Measurements from ENCODE around the gene LRRC72.
"Not testable (repeated sequence)": the region's sequence is repeated elsewhere in the genome, so short reads cannot be mapped to it uniquely, and the experiment has no call there.

LRRC72 gene

DNA sequence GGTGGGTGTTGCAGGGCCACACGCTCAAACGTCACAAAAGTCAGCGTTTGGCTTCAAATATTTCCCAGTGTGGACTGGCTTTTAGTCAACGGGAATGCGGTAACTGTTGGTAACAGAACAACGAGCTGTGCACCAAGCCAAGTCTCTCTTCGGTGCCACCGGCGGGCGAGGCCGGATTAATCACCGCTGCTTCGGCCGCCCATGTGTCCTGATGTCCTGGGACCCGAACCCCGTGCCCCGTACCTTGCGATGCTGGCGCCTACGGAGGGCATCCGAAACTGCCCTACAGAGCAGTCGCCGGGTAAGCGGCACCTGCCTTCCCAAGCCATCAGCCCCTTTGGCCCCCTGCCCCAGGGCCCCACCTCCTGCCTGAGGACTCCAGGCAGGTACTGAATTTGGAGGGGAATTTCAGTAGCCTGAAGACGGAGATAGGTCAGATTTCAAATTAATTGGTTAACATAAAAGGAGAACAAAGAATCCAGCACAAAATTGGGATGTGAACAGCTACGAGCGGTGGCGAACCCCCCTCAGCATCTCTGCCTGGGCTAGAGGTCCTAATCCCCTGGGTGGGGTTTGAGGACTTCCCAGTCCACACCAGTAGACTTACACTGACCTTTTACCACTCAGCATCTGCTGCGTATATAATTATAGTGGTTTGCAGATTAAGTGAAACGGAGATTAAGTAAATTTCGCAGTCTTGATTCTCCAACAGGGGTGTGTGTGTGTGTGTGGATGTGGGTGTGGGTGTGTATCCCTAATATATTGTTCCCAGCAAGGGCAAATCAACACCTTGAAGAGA lies at the start of gene LRRC72:
TSS of gene LRRC72 (plus strand) at position 84 of the 799 bp plus-strand sequence. CDS start at position 212, 128 bp downstream.
- no peak for DNase-seq

- DNase-seq: no peak
Observed at GRCh38 chr7:16479161-16479560, 47.5 kb upstream of the LRRC72 start.

- no peak for DNase-seq
Observed at GRCh38 chr7:16479591-16479990, 47.0 kb upstream of the LRRC72 start.

DNA sequence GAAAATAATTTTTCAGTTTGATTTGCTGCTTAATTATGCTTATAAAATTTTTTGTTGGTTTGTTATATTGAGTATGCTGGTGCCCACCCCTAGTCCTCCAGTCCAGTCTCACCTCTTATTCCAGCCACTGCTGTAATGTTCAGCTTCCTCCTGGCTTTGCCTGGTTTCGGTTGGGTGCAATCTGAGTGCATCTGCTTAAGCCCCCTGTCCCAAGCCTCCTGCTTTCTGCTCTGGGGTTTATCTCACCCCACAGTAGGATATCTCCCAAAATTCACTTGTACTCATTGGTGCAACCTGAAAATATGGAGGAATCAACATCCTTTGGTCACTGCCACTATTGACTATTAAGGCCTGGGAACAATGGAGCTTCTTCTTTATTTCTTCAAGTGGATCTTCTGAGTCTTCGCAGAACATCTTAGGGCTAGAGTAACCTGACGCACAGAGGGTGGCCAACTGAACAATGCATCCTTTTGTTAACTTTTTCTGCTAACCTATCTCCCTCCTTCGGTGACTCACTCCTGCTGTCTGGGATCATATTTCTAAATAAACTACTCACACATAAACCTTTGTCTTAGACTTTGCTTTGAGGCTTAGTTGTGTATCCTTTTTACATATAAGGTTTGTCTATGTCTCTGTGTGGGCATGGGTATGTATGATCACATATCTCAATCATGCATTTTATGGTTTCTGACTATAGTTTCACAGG lies 42.0 kb upstream of the LRRC72 start:
- DNase-seq: no peak

DNA sequence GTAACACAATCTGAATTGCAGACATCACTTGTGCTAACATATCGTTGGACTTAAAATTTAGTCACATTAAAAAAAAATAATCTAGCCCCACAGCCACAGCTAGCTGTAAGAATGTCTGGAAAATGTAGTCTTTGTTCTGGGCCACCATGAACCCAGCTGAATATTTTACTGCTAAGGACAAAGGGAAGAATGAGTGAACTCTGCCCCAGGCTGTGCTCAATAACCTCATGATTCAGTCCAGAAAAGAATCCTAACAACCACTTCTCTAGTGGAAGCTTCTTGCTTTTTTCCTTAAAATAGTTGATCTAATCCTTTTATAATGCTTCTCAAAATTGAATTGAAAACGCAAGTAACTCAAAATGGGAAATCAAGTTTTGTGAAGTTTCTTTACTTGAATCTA lies 35.5 kb upstream of the LRRC72 start:
- no peak for DNase-seq

DNA sequence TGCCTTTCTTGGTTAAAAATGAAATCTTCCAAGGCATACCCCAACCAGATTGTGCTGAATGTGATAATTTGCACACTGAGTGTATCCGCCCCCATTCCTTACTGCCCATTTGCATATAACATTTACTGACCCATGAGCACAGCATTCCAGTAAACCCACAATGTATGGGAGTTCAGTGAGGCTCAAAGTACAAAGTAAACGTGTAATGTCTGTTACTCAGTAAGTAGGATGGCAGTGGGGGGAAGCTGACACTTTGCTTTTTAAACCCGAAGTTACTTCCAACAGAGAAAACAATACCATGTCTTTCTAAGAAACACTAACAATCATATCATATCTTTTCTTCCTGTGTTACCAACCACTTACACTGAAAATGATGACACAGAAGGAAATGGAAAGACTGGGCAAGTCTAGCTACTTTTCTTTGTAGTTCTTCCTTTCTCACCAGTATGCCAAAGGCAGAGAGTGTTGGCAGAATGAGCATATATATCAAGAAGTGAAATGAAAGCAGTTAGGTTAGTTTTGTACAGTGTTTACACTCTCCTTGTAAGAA lies 34.0 kb upstream of the LRRC72 start:
- no peak for DNase-seq

- no peak for DNase-seq
Observed at GRCh38 chr7:16493266-16493665, 33.4 kb upstream of the LRRC72 start.

DNA sequence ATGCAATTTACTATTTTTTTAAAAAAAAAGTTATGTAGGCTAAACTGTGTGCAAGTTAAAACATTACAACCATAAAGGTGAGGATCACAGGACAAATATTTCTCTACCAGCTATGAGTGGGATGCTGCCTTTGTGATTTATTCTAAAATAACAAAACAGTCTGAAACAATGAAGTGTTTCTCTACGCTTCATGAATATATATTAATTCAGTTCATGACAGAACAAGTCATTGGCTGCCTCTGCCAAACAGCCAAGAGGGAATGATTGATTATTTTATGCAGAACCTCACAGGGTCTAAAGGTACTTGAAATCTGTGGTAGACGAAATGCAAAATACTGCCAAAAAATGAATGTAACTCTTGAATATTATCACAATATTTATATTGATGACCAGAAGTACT lies 32.1 kb upstream of the LRRC72 start:
- no peak for DNase-seq

DNA sequence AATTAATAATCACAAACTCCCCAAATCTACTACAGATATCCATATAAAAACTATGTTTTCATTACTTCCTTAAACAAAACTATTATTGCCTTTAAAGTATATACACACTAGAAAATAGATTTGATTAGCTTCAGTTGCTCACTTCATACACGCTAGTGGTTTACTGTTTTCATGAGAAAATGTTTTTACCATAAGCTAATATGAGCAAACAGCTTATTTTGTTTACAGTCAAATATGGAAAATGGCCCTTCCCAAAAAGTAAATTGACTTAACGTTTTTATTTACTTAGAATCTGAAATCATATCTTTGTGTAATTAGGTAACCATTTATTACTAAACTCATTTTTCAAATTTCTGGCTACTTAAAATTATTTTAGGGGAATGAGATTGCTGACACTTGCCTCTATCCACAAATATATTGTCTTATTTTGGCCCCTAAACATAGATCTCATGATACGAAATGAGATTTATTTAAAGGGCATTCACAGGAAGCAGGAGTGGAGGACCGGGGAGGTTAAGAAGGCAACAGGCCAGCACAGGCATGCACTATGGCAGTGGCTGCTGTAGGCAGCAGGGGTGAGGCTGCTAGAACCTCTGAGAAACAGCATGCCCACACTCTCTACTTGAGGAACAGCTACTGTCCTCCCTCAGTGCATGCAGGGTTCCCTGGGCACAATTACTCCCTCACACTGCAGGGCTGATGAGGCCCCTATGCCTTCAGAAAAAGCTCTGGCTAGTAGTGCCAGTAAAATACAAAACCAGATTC lies 31.5 kb upstream of the LRRC72 start:
- DNase-seq: no peak

DNA sequence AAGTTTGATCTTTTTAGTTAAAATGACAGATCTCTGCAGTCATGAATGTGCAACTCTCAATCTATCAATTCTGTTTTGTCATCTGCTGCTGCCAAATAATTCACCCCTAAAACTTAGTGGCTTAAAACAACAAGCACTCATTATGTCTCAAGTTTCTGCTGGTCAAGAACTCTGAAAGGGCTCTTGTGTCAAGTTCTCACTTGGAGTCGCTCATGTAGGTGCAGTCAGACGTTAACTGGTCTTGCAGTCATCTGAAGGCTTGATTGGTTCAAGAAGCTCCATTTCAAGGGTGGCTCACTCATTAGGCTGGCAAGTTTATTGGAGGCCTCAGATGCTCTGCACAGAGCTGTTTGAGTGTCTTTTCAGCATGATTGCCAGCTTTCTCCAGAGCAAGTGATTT lies 28.5 kb upstream of the LRRC72 start:
- DNase-seq: no peak

DNA sequence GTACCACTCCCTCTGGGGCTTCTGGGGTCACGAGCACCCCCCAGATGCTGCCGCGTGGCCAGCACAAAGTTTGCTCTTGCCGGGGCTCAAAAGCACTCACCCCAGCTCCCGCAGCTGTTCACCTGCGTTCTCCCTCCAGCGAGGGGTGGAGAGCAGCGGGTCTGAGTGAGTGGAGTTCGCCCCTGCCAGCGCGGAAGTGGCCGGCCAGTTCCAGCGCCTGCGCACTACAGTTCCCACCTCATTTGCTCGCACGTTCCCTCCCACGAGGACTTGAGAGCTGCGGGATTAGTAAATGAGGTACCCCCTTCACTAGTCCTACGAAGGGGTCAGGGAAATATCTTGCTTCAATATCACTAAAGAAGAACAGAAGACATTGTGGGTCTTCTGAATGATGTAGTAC lies 24.3 kb upstream of the LRRC72 start:
- DNase-seq: no peak

DNA sequence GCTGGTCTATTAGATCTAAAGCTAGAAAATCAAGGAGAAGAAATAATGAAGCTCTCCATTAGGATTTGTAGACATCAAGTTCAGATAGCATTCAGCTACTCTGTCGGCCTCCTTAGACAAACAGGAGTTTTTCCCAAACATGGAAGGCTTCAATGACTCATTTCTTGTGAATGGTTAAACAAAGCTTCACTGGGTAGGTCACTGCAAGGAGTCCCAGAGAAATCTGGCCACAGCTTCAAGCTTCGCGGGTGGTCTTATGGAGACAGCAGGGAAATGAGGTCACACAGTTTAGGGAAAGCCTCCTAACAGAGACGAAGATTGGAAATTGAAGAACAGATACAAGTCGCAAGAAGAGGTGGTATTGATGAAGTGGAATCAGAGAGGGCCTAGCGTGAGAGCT lies 22.6 kb upstream of the LRRC72 start:
- DNase-seq: no peak

DNA sequence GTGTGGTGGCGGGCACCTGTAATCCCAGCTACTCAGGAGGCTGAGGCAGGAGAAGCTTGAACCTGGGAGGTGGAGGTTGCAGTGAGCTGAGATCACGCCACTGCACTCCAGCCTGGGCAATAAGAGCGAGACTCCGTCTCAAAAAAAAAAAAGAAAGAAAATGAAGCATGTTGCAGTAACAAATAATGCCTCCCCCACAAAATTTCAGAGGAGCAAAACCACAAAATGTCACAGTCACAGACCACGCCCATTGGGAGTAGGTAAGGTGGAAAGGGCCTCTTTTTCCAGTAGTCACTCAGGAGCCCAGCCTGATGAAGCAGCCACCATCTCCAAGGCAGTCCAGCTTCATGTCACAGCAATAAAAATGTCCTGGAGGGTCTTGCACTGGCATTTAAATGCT lies 20.2 kb upstream of the LRRC72 start:
- not testable (repeated sequence) for DNase-seq

DNA sequence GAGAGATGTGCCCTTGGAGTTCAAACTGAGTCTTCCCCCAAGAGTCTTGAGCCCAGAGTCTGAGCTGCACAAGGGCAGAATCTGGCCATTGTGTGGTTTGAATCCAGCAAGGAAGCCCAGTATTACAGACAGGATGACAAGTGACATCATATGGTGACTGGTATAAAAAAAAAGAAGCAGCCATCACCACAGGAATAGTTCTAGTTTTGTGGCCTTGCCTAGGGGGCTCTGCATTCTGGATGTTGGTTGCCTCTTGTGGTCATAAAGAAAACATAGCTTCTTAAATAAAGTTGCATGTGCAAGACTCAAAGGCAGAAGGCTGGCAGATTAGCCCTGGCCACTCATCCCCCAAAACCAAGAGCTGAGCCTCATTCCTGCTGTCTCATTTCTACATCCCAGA lies 16.8 kb upstream of the LRRC72 start:
- DNase-seq: no peak

DNA sequence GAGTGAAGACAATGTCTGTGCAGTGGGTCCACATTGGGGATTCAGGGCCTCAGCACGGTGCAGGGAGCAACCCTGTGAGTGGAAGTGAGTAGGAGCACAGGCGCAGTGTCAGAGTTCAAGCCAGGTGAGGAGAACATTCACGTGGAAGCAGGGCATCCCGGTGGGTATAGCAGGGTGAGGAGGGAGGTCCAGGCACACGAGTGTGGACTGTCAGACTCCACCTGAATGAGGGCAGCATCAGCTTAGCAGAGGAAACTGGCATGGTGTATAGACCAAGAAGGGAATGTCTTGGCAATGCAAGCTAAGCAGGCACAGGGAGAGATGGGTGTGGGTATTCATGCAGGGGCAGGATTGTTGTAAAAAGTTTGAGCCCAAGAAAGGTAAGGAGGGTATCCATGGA lies 15.3 kb upstream of the LRRC72 start:
- no peak for DNase-seq

DNA sequence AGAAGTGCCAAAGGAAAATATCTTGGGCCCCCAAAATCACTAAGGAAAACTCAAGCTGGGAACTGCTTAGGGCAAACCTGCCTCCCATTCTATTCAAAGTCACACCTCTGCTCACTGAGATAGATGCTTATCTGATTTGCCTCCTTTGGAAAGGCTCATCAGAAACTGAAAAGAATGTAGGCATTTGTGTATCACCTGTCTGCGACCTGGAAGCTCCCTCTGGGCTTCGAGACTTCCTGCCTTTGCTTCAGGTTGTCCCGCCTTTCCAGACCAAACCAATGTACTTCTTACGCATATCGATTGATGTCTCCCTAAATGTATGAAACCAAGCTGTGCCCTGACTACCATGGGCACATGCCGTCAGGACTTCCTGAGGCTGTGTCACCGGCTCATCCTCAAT lies 14.5 kb upstream of the LRRC72 start:
- DNase-seq: no peak

DNA sequence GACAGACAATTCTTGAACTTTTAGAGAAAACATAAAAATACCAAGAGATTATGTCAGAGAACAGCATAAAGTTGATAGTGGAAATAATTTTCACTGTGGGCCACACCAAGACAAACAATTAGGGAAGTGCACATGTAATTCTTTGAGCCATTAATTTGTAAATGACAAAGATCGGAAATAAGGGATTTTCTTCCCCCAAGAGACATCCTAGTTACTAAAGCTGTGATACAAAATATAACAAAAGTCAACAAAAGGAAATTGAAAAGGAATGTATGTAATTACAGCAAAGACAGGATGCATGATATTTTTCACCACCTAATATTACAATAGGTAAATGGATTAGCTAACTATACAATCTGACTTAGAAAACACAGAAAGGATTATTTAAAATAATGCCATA lies 12.4 kb upstream of the LRRC72 start:
- DNase-seq: no peak

DNA sequence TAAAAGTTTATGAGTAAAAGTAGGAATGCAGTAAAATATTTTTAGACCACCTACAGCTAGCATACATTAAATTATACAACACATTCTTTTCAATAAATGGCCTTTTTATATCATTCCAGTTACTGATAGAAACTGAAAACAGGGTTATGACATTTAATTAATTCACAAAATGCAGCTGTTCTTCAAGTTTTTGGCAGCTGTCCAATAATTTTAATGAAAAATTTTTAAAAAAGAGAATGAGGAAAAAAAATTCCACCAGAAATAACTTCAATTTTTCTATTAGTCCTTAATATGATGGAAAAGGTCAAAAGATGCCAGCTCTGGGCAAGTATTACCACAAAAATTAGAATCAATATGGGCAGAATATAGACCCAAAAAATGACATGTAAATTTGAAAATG lies 11.9 kb upstream of the LRRC72 start:
- no peak for DNase-seq

DNA sequence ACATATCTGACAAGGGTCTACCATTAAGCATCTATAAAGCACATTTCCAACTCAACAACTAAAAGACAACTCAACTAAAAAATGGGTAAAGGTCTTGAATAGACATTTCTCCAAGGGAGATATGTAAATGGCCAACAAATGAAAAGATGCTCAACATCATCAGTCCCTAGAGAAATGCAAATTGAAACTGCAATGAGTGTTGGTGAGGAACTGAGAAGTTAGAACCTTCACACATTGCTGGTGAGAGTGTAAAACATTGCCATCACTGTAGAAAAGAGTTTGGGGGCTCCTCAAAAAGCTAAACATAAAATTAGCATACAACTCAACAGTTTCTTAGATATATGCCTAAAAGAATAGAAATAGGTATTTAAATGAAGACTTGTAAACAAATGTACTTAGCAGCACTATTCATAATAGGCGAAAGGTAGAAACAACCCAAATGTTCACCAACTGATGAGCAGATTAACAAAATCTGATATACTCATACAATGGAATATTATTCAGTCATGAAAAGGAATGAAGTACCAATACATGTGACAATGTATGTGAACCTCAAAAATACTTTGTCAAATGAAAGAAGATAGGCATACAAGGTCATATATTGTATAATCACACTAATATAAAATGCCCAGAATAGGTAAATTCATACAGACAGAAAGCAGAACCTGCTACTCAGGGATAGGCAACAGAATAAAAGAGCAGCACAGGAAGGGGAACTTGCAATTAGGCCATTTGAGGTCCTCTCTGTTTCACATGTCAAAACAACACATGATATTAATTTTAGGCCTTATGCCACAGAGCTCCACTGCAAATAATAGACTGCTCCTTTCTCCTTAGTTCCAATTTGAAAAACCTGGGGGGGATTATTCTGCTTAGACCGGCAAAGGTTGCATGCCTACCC lies 10.6 kb upstream of the LRRC72 start:
- DNase-seq: no peak

DNA sequence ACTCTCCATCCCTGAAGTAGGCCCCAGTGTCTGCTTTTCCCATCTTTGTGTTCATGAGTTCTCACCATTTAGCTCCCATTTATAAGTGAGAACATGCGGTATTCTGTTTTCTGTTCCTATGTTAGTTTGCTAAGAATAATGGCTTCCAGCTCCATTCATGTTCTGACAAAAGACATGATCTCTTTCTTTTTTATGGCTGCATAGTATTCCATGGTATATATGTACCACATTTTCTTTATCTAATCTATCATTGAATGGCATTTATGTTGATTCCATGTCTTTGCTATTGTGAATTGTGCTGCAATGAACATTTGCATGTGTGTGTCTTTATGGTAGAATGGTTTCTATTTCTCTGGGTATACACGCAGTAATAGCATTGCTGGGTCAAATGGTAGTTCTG lies 6.6 kb upstream of the LRRC72 start:
- not testable (repeated sequence) for DNase-seq

GRCh38 chr7:16524332-16524731 lies 2.3 kb upstream of the LRRC72 start:
- peak; percentile 37 for DNase-seq

GRCh38 chr7:16528520-16528919 lies 1.9 kb downstream of the LRRC72 start:
- DNase-seq: no peak
